HG02610 (cell line): ENCODE data around the gene CHRNB2.

Source experiments
- ATAC-seq: cut with Tn5 transposase; IDR thresholded peaks from one replicate; pipeline ENCODE4 v1.9.1; 2021; ENCODE audit warnings: mild to moderate bottlenecking, moderate library complexity; ENCODE audit not compliant: unreplicated experiment

CHRNB2 gene

DNA sequence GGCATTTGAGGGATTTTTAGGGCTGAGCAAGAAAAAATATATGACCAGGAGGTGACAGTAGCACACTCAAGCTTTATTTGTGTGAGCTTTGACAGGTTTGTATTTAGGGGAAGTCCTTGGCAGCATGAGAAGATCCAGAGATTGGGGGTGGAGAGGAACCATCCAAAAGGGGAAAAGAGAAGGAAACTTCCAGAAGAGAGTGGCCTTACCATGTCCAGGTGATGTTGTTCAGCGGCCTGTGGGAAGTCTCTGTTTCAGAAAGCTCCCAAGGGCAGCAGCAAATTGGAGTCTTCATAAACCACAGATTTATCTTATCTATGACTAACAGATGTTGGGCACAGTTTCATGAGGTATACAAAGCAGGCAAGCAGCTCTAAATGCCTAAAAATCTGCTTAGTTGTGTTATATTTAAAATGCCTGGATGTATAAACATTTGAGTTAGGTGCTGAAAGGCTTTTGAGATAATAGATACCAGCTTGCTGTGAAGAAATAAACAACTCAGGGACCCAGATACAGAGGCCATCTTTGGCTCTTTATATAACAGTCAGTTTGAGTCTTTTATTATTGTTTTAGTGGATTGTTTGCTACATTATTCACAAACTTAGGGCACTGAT, 61.6 kb downstream of the CHRNB2 start:
- no peak for ATAC-seq
